ENCODE measurements around the gene AKAP9.
"Not testable (repeated sequence)": the region's sequence is repeated elsewhere in the genome, so short reads cannot be mapped to it uniquely, and the experiment has no call there.

The AKAP9 gene

DNA sequence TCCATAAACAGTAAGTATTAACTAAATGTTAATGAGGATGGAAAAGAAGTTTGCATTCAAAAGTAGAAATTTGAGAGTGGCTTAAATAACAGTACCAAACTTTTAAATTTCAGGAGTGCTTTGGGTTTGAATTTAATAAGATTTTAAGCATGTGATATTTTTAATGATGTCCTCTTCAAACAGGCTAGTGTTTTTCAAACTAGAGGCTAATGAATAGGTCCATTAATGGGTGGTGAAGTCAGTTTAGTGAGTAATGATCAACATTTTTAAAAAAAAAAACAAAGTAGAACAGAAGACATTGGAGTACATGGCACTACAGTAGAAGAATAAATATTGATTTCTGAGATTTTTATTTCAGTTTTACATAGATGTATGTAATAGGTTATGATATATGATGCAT is 72.9 kb downstream of the AKAP9 start:
- Histone ChIP-seq H3K27ac (no peak overlapping the region), H2AFZ (ENCODE audit: low read depth) (no peak overlapping the region), H3K27me3 (ENCODE audit: insufficient read depth, low read depth) (no peaks in the 10 kb centered on the region), H3K4me2 (no peak overlapping the region), H3K4me1 (ENCODE audit: low read depth, poor library complexity, severe bottlenecking) (no peaks in the 10 kb centered on the region), H3K9ac (no peak overlapping the region), H3K79me2 (ENCODE audit: insufficient read depth, low read depth) (no peaks in the 10 kb centered on the region), H3K36me3 (ENCODE audit: insufficient read depth) (no peaks in the 10 kb centered on the region; the same call in 1 of the 2 replicates), H3K4me3 (IDR thresholded peaks at IDR 0.05; ENCODE audit: insufficient read depth, low read depth, low read length) (no peak overlapping the region), H4K20me1 (ENCODE audit: insufficient read depth) (no peaks in the 10 kb centered on the region)
- TF ChIP-seq, protein P1, sequence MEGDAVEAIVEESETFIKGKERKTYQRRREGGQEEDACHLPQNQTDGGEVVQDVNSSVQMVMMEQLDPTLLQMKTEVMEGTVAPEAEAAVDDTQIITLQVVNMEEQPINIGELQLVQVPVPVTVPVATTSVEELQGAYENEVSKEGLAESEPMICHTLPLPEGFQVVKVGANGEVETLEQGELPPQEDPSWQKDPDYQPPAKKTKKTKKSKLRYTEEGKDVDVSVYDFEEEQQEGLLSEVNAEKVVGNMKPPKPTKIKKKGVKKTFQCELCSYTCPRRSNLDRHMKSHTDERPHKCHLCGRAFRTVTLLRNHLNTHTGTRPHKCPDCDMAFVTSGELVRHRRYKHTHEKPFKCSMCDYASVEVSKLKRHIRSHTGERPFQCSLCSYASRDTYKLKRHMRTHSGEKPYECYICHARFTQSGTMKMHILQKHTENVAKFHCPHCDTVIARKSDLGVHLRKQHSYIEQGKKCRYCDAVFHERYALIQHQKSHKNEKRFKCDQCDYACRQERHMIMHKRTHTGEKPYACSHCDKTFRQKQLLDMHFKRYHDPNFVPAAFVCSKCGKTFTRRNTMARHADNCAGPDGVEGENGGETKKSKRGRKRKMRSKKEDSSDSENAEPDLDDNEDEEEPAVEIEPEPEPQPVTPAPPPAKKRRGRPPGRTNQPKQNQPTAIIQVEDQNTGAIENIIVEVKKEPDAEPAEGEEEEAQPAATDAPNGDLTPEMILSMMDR (conservative IDR thresholded peaks at IDR 0.05; ENCODE audit: low read depth, low read length): no peak

DNA sequence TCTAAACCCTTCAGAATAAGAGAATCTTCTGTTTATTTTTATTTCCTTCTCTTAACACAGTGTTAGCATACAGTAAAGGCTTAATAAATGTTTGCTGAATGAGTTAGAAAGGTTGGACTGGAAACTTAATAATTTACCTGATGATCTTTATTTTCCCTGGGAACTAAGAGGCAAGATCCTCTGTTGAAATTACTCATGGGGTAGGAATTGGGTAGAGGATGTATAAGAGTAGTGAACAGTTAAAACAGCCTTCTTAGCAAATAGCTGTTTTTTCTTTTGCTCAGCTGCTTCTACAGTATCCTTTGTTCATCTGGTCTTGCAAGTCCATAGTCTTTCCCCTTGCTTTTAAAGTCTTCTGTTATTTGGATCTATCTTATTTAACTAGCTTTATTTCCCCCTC is 80.0 kb downstream of the AKAP9 start:
- TF ChIP-seq, protein P1 (conservative IDR thresholded peaks at IDR 0.05; ENCODE audit: low read depth, low read length): no peak
- no peak overlapping the region for H2AFZ ChIP-seq (ENCODE audit: low read depth)
- H3K4me3 ChIP-seq (IDR thresholded peaks at IDR 0.05; ENCODE audit: insufficient read depth, low read depth, low read length): no peak overlapping the region
- no peaks in the 10 kb centered on the region for H3K27me3 ChIP-seq (ENCODE audit: insufficient read depth, low read depth)
- H3K4me1 ChIP-seq (ENCODE audit: low read depth, poor library complexity, severe bottlenecking): no peaks in the 10 kb centered on the region
- no peaks in the 10 kb centered on the region for H3K79me2 ChIP-seq (ENCODE audit: insufficient read depth, low read depth)
- no peak overlapping the region for H3K4me2 ChIP-seq
- no peaks in the 10 kb centered on the region for H4K20me1 ChIP-seq (ENCODE audit: insufficient read depth)
- H3K27ac ChIP-seq: no peak overlapping the region
- H3K9ac ChIP-seq: no peak overlapping the region
- no peaks in the 10 kb centered on the region; the same call in 1 of the 2 replicates for H3K36me3 ChIP-seq (ENCODE audit: insufficient read depth)

DNA sequence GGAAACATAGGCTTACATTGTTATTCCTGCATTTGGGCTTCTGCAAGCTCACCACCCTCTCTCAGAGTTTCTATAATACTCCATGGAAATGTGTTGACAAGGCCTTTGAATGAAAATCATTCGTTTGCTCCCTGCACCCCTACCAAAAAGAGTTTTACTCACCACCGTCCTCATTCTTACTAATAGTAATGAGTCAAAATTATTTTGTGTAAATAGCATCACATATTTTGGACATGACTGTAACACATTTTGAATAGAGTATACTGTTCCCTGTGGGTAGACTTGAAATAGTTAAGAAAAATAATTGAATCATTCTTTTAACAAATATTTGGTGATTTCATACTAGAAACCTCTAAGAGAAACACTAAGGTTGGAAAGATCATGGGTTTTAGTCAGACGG is 84.6 kb downstream of the AKAP9 start:
- no peaks in the 10 kb centered on the region for H3K36me3 ChIP-seq (ENCODE audit: insufficient read depth)
- no peak overlapping the region for H3K4me2 ChIP-seq
- TF ChIP-seq, protein P1 (conservative IDR thresholded peaks at IDR 0.05; ENCODE audit: low read depth, low read length): no peak
- no peaks in the 10 kb centered on the region for H3K4me1 ChIP-seq (ENCODE audit: low read depth, poor library complexity, severe bottlenecking)
- no peak overlapping the region for H2AFZ ChIP-seq (ENCODE audit: low read depth)
- no peak overlapping the region for H3K27ac ChIP-seq
- H3K4me3 ChIP-seq (IDR thresholded peaks at IDR 0.05; ENCODE audit: insufficient read depth, low read depth, low read length): no peak overlapping the region
- H4K20me1 ChIP-seq (ENCODE audit: insufficient read depth): no peaks in the 10 kb centered on the region
- H3K9ac ChIP-seq: no peak overlapping the region
- no peaks in the 10 kb centered on the region for H3K27me3 ChIP-seq (ENCODE audit: insufficient read depth, low read depth)
- H3K79me2 ChIP-seq (ENCODE audit: insufficient read depth, low read depth): no peaks in the 10 kb centered on the region

DNA sequence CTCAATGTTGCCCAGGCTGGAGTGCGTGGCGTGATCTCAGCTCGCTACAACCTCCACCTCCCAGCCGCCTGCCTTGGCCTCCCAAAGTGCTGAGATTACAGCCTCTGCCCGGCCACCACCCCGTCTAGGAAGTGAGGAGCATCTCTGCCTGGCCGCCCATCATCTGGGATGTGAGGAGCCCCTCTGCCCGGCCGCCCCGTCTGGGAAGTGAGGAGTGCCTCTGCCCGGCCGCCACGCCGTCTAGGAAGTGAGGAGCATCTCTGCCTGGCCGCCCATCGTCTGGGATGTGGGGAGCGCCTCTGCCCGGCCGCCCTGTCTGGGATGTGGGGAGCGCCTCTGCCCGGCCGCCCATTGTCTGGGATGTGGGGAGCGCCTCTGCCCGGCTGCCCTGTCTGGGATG is 86.0 kb downstream of the AKAP9 start:
- not testable (repeated sequence) for H3K36me3 ChIP-seq (ENCODE audit: insufficient read depth); H3K4me1 ChIP-seq (ENCODE audit: low read depth, poor library complexity, severe bottlenecking); H3K79me2 ChIP-seq (ENCODE audit: insufficient read depth, low read depth); H3K9ac ChIP-seq; H3K27ac ChIP-seq; H3K27me3 ChIP-seq (ENCODE audit: insufficient read depth, low read depth); H3K4me3 ChIP-seq (IDR thresholded peaks at IDR 0.05; ENCODE audit: insufficient read depth, low read depth, low read length); H2AFZ ChIP-seq (ENCODE audit: low read depth); H3K4me2 ChIP-seq; H4K20me1 ChIP-seq (ENCODE audit: insufficient read depth)

DNA sequence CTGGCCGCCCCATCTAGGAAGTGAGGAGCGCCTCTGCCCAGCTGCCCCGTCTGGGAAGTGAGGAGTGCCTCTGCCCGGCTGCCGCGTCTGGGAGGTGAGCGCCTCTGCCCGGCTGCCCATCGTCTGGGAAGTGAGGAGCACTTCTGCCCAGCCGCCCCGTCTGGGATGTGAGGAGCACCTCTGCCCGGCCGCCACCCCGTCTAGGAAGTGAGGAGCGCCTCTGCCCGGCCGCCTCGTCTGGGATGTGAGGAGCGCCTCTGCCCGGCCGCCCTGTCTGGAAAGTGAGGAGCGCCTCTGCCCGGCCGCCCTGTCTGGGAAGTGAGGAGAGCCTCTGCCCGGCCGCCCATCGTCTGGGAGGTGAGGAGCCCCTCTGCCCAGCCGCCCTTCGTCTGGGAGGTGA is 86.5 kb downstream of the AKAP9 start:
- not testable (repeated sequence) for H2AFZ ChIP-seq (ENCODE audit: low read depth); H3K4me3 ChIP-seq (IDR thresholded peaks at IDR 0.05; ENCODE audit: insufficient read depth, low read depth, low read length); H3K79me2 ChIP-seq (ENCODE audit: insufficient read depth, low read depth); H4K20me1 ChIP-seq (ENCODE audit: insufficient read depth); H3K27ac ChIP-seq; H3K36me3 ChIP-seq (ENCODE audit: insufficient read depth); H3K9ac ChIP-seq; H3K27me3 ChIP-seq (ENCODE audit: insufficient read depth, low read depth); H3K4me1 ChIP-seq (ENCODE audit: low read depth, poor library complexity, severe bottlenecking); H3K4me2 ChIP-seq
